ENCODE measurements around the gene NSUN7.

- no peak for TF ChIP-seq CTCF (IDR thresholded peaks at IDR 0.05)
- no peak for TF ChIP-seq POLR2A (IDR thresholded peaks at IDR 0.05)
Observed at GRCh38 chr4:40804598-40804997, 54.8 kb downstream of the NSUN7 start.

Measured in prostate gland (tissue), 2 donors.